ENCODE measurements around the gene PLAGL2.
"Not testable (repeated sequence)": the region's sequence is repeated elsewhere in the genome, so short reads cannot be mapped to it uniquely, and the experiment has no call there.

- TF ChIP-seq CTCF (IDR thresholded peaks at IDR 0.05; ENCODE audit: low read depth, low read length, poor library complexity, severe bottlenecking); EZH2phosphoT487 (IDR thresholded peaks at IDR 0.05; ENCODE audit: borderline replicate concordance, low read length): not testable (repeated sequence)
Observed at GRCh38 chr20:32177696-32178095, 29.8 kb downstream of the PLAGL2 start.

Measured in DOHH2 (cell line).